HepG2 (cell line): ENCODE measurements around the gene F2RL3. TPM values are rescaled to one million over a fixed set of nuclear protein-coding genes. Genes with fewer than 3 reads are reported as not detected.

Source experiments
- ZBTB40 ChIP-seq, 2 experiments: fragments of 450-650 bp in 1 of 2; sonication (generic) in 1 of 2; formaldehyde crosslinking in 1 of 2; IDR thresholded peaks; 2 replicates each; pipeline versions ENCODE4 v1.6.1 to v1.8.0; 2016 to 2022; ENCODE audit warnings: antibody characterized with exemption in 1 of 2, mild to moderate bottlenecking in 1 of 2, missing genetic modification reagents in 1 of 2
- ZNF274 ChIP-seq: sonication (generic); formaldehyde crosslinking; IDR thresholded peaks from 2 replicates; pipeline ENCODE4 v1.5.1; 2020; ENCODE audit warnings: mild to moderate bottlenecking, missing genetic modification reagents
- ZNF333 ChIP-seq: sonication (generic); formaldehyde crosslinking; IDR thresholded peaks from 2 replicates; pipeline ENCODE4 v1.4.0; 2020; ENCODE audit warnings: mild to moderate bottlenecking, missing genetic modification reagents, borderline replicate concordance
- ZNF33A ChIP-seq: sonication (generic); formaldehyde crosslinking; IDR thresholded peaks from 2 replicates; pipeline ENCODE4 v1.5.1; 2020; ENCODE audit warnings: missing genetic modification reagents, mild to moderate bottlenecking, moderate library complexity, borderline replicate concordance
- polyA plus RNA-seq, 8 experiments: library from polyadenylated mRNA; depleted of rRNA in 3 of 8; stranded (reverse) in 7 of 8; unstranded in 1 of 8; fragments of >200 nt; fragmentation: Illumina TruSeq in 4 of 8; extraction: Trizol in 4 of 8; gene quantifications; 2 replicates each; pipeline versions ENCODE4 v1.2.1 to v1.2.3, GENCODE V29; 2011 to 2016; ENCODE audit warnings: low read depth in 4 of 8, missing spikeins in 1 of 8, mixed read lengths in 1 of 8; ENCODE audit not compliant: insufficient read depth in 1 of 8
- total RNA-seq, 5 experiments: library from RNA; depleted of rRNA; stranded (reverse); fragments of >200 nt; fragmentation: Illumina TruSeq; extraction: Trizol; gene quantifications; 2 replicates each; pipeline ENCODE4 v1.2.3, GENCODE V29; 2016; ENCODE audit warnings: low read depth in 1 of 5

Gene F2RL3
- total and polyA plus RNA-seq, 2 of the 13 experiments (the other 11 are each of a cell fraction or from before 2014, with no cell fraction given), result not detected

- TF ChIP-seq ZBTB40 (IDR thresholded peaks at IDR 0.05) (no peak), ZBTB40 (CRISPR knock-in tag; IDR thresholded peaks at IDR 0.05) (no peak), ZNF333 (CRISPR knock-in tag) (no peak), ZNF274 (CRISPR knock-in tag) (no peak), ZNF33A (CRISPR knock-in tag) (no peak)
These were observed 10.8 kb downstream of the F2RL3 start (continued) for GRCh38 chr19:16899566-16900075.
